OCI-LY3 (cell line): ENCODE data around the gene COL1A2.

Experiments
- H2AFZ ChIP-seq: fragments of 200-600, 300-600 bp; shearing (Covaris generic); 2 replicates; pipeline ENCODE4 v1.6.0; 2014; ENCODE audit warnings: antibody characterized with exemption, low read depth, low read length
- H3K27ac ChIP-seq: fragments of 200-600, 300-600 bp; sonication (generic); 2 replicates; pipeline ENCODE4 v1.5.1; 2014; ENCODE audit warnings: mild to moderate bottlenecking, low read length, moderate library complexity, mixed read lengths
- H3K27me3 ChIP-seq: fragments of 200-600, 300-600 bp; sonication (generic); 2 replicates; pipeline ENCODE4 v1.6.1; 2014; ENCODE audit warnings: low read depth, low read length, mixed read lengths
- H3K36me3 ChIP-seq: fragments of 200-600, 300-600 bp; sonication (generic); replicated peaks from 2 replicates; pipeline ENCODE3; 2014; ENCODE audit warnings: low read depth, low read length, mixed read lengths
- H3K4me1 ChIP-seq: fragments of 300-600, 200-600 bp; sonication (generic); 2 replicates; pipeline ENCODE4 v1.6.1; 2014; ENCODE audit warnings: low read length, mixed read lengths
- H3K4me2 ChIP-seq: fragments of 200-600, 300-600 bp; sonication (generic); 2 replicates; pipeline ENCODE4 v1.6.1; 2014; ENCODE audit warnings: low read length, mixed read lengths
- H3K4me3 ChIP-seq: fragments of 300-600, 200-600 bp; sonication (generic); 2 replicates; pipeline ENCODE4 v1.5.1; 2014; ENCODE audit warnings: antibody characterized with exemption, mild to moderate bottlenecking, low read length, moderate library complexity
- H3K79me2 ChIP-seq: fragments of 300-600, 200-600 bp; shearing (Covaris generic); 2 replicates; pipeline ENCODE4 v1.6.1; 2014; ENCODE audit warnings: mild to moderate bottlenecking, low read length, mixed read lengths
- H3K9ac ChIP-seq: fragments of 300-600, 200-600 bp; shearing (Covaris generic); 2 replicates; pipeline ENCODE4 v1.6.0; 2014; ENCODE audit warnings: mild to moderate bottlenecking, low read length, moderate library complexity
- H3K9me3 ChIP-seq: fragments of 200-600, 300-600 bp; shearing (Covaris generic); 2 replicates; pipeline ENCODE4 v1.6.1; 2014; ENCODE audit warnings: low read length, mixed read lengths; ENCODE audit not compliant: insufficient read depth
- H4K20me1 ChIP-seq: fragments of 200-600, 300-600 bp; sonication (generic); 2 replicates; pipeline ENCODE4 v1.6.1; 2016; ENCODE audit warnings: low read length, mixed read lengths; ENCODE audit not compliant: insufficient read depth
- CTCF ChIP-seq: fragments of 200-600, 300-600 bp; sonication (generic); IDR thresholded peaks from 2 replicates; pipeline ENCODE4 v1.5.1; 2014; ENCODE audit warnings: antibody characterized with exemption, low read length, low read depth
- EZH2phosphoT487 ChIP-seq: fragments of 200-600 bp; shearing (Covaris generic); IDR thresholded peaks from 2 replicates; pipeline ENCODE4 v1.6.1; 2018; ENCODE audit warnings: antibody characterized with exemption, mixed run types, low read depth

The COL1A2 gene

GRCh38 chr7:94391726-94392392 lies 2.8 kb upstream of the COL1A2 start:
- Histone ChIP-seq H4K20me1 (no peaks in the 10 kb centered on the region), H3K36me3 (no peaks in the 10 kb centered on the region), H3K79me2 (no peaks in the 10 kb centered on the region), H3K9me3 (no peaks in the 10 kb centered on the region), H3K4me1 (peaks cover 15% of the 10 kb centered on the region), H3K27me3 (no peaks in the 10 kb centered on the region), H3K9ac (no peak overlapping the region), H3K27ac (no peak overlapping the region), H3K4me3 (0 out of 2 replicates have a peak overlapping the region, but pooled peaks have one; percentile 3), H3K4me2 (peak overlapping the region; percentile 26), H2AFZ (peak overlapping the region; percentile 47; the same call in 1 of the 2 replicates)
- no peak for TF ChIP-seq EZH2phosphoT487
- no peak for TF ChIP-seq CTCF

GRCh38 chr7:94392393-94392786 lies 2.3 kb upstream of the COL1A2 start:
- Histone ChIP-seq H3K4me2 (peak overlapping the region; percentile 26), H4K20me1 (no peaks in the 10 kb centered on the region), H3K27ac (no peak overlapping the region), H3K4me1 (peaks cover 15% of the 10 kb centered on the region), H2AFZ (0 out of 2 replicates have a peak overlapping the region, but pooled peaks have one; percentile 47), H3K9me3 (no peaks in the 10 kb centered on the region), H3K36me3 (no peaks in the 10 kb centered on the region), H3K4me3 (0 out of 2 replicates have a peak overlapping the region, but pooled peaks have one; percentile 3), H3K27me3 (no peaks in the 10 kb centered on the region), H3K79me2 (no peaks in the 10 kb centered on the region), H3K9ac (no peak overlapping the region)
- no peak for TF ChIP-seq CTCF
- TF ChIP-seq EZH2phosphoT487 = no peak

- H3K36me3 ChIP-seq = no peaks in the 10 kb centered on the region
These were observed 1.2 kb upstream of the COL1A2 start for GRCh38 chr7:94393246-94394108.

More at GRCh38 chr7:94393246-94394108, 1.2 kb upstream of the COL1A2 start:
- peaks cover 15% of the 10 kb centered on the region for H3K4me1 ChIP-seq
- no peaks in the 10 kb centered on the region for H3K9me3 ChIP-seq
- H3K4me2 ChIP-seq = no peak overlapping the region
- H3K27ac ChIP-seq = no peak overlapping the region
- no peaks in the 10 kb centered on the region for H4K20me1 ChIP-seq
- H3K4me3 ChIP-seq = no peak overlapping the region
- H2AFZ ChIP-seq = no peak overlapping the region
- no peaks in the 10 kb centered on the region for H3K27me3 ChIP-seq
- no peak for TF ChIP-seq EZH2phosphoT487
- no peak for TF ChIP-seq CTCF
- H3K9ac ChIP-seq = no peak overlapping the region
- H3K79me2 ChIP-seq = no peaks in the 10 kb centered on the region
